HG03108 (cell line): ENCODE measurements around the gene TEKT2.

Experiments used
- ATAC-seq: cut with Tn5 transposase; IDR thresholded peaks from one replicate; pipeline ENCODE4 v1.9.1; 2021; ENCODE audit warnings: moderate library complexity; ENCODE audit not compliant: unreplicated experiment

The TEKT2 gene, protein sequence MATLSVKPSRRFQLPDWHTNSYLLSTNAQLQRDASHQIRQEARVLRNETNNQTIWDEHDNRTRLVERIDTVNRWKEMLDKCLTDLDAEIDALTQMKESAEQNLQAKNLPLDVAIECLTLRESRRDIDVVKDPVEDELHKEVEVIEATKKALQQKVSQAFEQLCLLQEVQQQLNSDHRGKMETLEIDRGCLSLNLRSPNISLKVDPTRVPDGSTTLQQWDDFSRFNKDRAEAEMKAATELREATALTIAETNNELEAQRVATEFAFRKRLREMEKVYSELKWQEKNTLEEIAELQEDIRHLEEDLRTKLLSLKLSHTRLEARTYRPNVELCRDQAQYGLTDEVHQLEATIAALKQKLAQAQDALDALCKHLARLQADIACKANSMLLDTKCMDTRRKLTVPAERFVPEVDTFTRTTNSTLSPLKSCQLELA

DNA sequence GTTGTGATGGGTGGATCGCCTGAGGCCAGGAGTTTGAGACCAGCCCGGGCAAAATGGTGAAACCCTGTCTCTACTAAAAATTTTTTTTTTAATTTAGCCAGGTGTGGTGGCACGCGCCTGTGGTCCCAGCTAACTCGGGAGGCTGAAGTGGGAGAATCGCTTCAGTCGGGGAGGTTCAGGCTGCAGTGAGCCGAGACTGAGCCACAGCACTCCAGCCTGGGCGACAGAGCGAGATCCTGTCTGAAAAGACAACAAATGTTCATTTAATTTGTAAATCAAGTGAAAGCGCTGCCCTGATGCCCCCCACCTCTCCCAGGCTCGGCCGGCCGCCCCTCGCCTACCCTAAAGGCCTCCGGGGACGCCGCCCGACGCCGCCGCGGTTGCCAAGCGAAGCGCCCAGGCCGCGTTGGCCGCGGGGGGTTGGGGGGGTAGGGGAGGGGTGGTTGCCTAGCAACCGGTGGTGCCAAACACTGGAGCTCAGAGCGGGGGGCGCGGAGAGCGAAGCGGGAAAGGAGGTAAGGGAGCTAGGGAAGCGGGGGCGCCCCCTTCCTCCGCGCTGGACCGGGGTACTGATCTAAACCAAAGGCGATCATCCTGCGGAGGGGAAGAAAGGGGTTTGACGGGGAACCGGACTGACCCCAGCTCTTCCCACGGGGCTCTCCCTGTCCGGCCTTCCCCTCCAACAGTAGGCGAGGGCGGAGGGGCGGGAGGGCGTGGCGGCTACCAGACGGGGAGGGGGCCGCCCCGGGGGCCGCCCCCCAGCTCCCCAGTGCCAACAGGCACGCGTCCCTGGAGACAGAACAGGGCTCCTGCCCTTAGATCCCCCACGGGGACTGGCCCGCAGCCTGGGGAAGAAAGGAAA, at the start of gene TEKT2:
TEKT2 (plus strand) TSS at position 460 of the 862 bp plus-strand sequence. CDS start 828 bp downstream, outside the sequence.
- no peak for ATAC-seq

DNA sequence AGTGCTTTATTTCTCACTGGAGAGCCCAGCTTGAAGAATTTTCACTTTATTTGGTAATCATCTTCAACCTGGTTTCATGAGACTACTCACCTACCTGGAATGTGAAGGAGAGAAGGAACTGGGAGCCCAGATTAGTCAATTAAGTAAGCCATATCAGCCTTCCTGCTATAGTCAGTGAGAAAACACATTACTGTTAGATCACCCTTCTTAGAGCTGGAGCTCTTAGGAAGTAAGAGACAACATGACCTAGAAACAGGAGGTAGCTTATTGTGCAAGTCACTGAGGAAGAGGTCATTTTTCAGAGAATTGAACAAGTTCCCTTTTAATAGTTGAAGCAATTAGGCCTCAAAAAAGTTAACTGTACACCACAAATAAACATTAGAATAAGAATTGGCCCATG, 49.2 kb upstream of the TEKT2 start:
- no peak for ATAC-seq

DNA sequence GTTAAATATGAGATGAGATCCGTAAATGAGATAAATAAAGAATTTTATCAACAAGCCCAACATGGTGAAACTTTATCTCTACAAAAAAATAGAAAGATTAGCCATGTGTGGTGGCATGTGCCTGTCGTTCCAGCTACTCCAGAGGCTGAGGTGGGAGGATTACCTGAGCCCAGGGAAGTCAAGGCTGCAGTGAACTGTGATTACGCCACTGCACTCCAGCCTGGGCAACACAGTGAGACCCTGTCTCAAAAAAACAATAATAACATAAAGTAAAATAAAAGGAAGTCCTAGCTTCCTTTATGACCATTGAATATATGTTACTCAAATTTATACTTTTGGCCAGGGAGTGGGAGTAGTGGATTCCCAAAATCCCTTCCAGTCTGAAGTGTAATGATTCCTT, 48.7 kb upstream of the TEKT2 start:
- ATAC-seq, result no peak

DNA sequence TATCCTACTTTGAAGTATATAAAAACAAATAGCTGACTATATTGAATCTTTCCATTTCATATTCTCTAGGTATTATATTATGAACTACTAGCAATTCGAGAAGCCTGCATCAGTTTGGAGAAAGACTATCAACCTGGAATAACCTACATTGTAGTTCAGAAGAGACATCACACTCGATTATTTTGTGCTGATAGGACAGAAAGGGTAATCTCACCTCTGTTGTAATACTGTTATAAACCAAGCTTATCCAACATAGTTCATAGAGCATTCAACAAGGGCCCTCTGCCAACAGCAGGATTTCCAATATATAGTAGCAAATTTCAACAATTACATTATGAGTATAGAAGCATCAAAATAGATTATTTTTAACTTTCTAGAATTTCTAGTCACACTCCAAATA, 43.7 kb upstream of the TEKT2 start:
- no peak for ATAC-seq

DNA sequence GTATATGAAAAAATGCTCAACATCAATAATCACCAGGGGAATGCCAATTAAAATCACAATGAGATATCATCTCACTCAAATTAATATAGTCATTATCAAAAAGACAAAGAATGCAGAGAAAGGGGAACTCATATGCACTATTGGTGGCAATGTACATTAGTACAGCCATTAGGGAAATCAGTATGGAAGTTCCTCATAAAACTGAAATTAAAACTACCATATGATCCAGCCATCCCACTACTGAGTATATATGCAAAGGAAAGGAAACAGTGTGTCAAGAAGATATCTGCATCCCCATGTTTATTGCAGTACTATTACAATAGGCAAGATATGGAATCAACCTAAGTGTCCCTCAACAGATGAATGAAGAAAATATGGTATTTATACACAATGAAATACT, 32.1 kb upstream of the TEKT2 start:
- ATAC-seq, result no peak

DNA sequence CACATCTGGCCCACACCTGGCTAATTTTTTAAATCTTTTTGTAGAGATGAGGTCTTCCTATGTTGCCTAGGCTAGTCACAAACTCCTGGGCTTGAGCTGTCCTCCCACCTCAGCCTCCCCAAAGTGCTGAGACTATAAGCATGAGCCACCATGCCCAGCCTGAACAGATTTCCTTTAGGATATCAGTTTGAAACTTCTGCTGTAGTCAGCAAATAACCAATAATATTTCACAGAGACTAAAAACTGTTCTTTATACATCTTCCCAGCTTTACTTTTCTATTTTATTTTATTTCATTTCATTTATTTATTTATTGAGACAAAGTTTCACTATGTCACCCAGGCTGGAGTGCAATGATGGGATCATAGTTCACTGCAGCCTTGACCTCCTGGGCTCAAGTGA, 29.9 kb upstream of the TEKT2 start:
- no peak for ATAC-seq

DNA sequence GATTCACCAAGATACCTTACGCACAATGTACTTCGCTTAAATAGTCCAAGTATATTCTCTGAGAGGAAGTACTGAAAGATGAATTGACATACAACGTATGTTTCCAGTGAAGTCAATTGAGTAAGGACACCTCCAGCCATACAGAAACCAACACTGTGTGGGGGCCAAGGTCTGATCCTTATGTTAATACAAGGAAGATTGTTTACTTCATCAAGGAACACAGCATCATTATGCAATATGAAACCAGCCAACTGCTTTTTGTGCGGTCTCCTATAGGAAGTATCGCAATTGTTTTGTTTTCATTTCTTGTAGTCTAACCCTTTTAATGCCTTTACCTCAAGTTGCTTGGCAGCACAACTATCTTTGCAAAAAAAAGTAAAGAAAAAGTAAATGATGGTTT, 28.2 kb upstream of the TEKT2 start:
- ATAC-seq, result no peak

DNA sequence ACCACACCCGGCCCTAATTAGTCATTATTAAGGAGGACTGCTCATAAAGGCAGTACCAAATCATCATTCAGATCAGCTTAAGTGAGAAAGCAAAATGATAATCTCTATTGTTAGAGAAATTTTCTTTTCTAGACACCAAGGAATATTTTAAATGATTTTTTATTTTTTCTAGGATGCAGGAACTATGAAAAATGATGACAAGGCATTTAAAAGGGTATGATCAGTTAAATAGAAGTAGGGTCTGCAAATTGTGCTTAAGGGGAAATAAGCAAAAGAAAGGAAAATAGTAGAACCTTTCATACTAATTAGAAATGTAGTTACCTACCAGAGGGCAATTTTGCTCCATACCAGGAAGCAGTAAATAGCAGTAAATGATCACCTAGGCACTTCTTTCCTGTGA, 21.6 kb upstream of the TEKT2 start:
- ATAC-seq, result no peak

DNA sequence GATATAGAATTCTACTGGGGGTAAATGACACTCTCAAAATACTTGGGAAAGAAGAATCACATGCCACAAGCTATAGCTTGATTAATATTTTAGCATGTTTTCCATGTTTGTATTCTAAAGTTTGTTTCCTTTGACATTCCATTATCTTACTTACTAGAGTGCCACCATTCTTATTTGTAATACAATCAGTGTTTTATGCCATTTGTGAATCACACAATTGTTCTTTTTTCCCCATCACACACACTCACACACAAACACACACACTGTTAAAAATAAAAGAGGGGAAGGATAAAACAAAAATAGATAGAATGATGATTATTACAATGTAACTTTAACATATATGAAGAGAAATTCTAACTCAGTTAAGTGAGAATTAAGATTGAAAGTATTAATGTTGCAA, 16.0 kb upstream of the TEKT2 start:
- ATAC-seq, result no peak

DNA sequence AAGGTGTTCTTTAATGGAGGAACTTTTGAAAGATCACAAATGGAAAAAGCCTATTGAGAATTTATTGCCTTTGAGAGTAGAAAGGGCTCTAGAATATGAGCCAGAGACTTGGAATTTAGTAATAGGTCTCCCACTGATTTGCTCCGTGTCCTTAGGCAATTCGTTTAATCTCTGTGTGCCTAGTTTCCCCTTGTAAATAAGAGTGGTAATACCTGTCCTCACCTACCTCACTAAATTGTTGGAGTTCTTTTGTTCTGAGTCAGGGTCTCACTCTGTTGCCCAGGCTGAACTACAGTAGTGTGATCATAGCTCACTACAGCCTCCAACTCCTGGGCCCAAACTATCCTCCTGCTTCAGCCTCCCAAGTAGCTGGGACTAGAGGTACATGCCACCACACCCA, 15.0 kb upstream of the TEKT2 start:
- ATAC-seq, result no peak

DNA sequence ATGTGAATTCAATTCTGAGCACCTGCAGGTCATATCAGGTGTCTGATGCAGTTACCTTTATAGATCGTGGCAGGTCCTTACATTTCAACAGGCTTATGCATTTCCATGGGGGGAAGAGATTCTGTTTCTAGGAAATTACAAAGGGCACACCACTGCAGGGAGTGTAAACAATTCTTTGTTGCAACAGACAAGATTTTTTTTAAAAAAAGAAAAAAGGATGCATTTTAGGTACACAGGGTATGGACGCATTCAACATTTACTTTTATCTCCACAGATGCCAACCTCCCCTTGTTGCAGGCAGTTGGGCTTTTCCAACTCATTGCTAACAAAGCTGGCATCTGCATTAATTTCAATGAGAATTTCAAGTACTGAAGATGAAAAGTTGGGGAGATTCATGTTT, 13.5 kb upstream of the TEKT2 start:
- no peak for ATAC-seq

DNA sequence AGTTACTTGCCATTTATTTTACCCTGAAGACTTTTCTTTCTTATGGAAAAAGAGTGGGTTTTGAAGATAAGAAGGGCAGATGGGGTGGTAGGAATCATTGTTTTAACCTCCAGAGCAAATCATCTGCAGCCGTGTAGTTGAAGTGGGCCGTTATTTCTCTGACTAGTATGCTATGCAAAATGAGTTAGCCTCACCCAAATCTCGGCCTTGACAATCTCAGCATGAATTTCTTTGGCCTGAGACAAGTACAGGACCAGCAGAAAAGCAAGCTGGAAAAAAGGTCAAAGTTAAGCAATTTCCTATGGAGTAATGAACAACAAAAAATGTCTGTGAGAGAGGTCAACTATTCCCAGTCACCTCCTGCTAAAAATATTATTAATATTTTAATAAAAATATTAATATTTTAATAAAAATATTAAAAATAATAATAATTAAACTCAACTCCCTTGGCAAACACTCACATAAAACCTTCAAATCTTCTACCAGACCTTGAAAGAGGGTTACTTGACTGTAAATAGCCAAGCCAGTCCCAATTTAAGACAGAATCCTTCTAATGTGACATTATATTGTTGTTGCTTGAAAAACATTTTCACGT, 6.8 kb upstream of the TEKT2 start:
- no peak for ATAC-seq

DNA sequence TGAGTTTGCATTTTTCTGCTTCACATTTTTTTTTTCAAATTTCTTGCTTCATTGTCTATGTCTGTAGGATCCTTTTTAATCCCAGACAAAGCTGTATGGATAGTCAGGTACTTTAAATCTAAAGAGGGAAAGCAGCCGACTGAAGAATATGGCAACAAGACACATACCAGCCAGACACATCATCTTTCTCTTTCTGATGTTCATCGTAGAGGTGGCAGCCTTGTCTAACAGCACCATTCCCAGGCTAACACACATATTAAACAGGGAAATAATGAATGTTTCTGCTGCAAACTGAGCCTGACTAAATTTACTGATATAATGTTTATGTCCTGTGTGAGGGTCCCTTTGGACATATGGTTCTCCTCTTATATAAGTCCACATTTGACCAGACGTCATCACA, 3.7 kb upstream of the TEKT2 start:
- ATAC-seq, result no peak

DNA sequence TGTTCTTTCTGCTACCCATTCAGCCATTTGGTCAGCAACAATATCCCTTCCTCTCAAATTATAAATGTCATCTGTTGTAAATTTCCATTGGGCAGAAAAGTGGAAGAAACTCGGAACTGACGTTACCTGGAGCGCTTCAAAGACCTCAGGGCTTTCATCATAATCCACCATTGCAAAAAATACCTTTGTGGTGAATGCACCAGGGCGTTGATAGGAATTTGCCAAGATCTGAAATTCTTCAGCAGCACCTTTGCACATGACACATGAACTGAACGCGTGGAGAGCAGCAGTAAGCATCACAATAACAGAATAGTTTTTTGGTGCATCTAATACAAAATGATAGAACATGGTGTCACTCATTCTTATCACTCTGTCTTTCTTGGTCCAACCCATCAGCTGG, 3.1 kb upstream of the TEKT2 start:
- no peak for ATAC-seq

DNA sequence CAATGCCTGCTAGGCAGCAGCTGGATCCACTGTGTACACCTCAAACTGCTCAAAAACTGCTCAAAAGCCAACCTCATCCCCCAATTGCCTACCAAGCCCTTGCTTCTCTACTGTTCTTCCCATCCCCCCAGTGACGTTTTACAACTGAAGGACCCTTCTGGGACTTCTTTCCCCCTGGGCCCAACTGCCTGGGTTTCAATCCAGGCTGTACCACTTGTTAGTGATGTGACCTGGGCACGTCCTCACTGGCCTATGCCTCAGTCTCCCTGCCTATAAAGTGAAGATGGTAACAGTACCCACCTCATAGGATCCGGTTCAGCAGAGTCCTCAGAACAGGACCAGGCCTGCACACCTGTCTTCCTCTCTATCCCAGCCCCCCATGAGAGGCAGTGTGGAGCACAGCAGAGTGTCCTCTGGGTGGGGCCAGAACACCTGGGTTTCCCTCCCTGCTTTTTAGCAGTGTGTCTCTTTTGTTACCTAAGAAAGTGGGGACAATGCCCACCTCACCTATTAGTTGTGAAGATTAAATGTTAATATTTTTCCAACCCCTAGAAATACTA, 1.9 kb upstream of the TEKT2 start:
- ATAC-seq, result no peak

DNA sequence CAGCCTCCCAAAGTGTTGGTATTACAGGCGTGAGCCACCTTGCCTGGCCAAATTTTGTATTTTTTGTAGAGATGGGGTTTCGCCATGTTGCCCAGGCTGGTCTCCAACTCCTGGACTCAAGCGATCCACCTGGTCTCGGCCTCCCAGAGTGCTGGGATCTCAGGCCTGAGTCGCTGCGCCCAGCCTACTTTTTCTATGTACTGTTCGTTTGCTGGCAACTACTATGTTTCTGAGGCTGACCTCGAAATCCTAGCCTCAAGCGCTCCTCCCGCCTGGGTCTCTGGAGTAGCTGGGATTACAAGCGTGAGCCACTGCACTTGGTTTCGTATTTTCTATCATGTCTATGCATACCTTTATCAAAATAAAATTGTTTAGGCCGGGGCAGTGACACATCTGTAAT, 675 bp upstream of the TEKT2 start:
- no peak for ATAC-seq

DNA sequence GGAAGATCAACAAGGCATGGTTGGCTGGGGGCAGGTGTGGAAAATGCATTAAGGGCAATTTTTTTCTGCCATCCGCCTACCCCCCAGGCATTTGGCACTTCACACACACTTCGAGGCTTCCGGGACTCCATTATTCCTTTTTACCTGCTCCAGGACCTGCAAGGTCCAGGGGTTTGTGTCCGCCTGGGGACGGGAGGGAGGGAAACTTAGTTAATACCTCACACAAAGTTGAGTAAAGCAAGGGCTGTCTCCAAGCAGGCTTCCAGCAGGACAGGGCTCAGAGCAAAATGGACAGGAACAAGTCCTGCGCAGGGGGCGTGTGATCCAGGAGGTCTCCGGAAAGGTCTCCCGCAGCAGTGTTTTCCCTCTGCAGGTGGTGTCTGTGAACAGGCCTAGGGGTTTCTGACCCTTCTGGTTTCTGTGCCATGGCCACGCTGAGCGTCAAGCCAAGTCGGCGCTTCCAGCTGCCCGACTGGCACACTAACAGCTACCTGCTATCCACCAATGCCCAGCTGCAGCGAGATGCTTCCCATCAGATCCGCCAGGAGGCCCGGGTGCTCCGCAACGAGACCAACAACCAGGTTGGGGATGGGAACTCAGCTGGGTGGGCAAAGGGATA, 712 bp downstream of the TEKT2 start:
- no peak for ATAC-seq

DNA sequence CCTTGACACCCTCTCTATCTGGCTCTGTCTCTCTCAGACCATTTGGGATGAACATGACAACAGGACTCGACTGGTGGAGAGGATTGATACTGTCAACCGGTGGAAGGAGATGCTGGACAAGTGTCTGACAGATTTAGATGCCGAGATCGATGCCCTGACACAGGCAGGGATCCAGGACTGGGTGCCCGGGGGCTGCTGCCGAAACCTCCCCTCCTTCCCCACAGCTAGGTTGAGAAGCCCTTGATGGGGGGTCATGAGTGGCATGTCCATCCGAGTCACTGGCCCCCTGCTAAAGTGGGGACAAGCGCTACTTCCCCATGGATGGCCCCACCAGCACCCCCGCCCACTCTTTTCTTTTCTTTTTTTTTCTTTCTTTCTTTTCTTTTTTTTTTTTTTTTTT, 1.2 kb downstream of the TEKT2 start:
- no peak for ATAC-seq

DNA sequence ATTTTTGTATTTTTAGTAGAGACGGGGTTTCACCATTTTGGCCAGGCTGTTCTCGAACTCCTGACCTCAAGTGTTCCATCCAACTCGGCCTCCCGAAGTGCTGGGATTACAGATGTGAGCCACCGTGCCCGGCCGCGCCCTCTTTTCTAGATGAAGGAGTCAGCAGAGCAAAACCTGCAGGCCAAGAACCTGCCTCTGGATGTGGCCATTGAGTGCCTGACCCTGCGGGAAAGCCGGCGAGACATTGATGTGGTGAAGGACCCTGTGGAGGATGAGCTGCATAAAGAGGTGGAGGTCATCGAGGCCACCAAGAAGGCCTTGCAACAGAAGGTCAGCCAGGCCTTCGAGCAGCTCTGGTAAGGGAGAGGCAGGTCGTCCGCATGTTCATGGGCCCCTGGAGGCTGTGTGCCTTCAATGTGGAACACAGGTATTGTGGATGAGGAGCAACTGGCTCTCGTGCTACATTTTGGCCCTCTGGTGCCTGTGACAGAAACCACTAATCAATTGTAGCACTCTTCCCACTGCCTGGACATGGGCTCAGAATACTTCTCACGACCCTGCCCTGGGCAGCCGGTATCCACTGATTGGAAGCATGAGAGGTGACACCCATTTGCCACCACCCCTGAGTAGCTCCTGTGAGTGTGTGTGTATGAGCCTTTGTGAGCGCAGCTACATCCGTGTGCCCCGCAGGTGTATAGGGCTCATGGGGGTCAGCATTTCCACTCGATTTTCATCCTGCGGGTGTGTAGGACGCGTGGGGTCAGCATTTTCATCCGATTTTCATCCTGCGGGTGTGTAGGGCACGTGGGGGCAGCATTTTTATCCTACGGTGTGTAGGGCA, 2.0 kb downstream of the TEKT2 start:
- no peak for ATAC-seq

DNA sequence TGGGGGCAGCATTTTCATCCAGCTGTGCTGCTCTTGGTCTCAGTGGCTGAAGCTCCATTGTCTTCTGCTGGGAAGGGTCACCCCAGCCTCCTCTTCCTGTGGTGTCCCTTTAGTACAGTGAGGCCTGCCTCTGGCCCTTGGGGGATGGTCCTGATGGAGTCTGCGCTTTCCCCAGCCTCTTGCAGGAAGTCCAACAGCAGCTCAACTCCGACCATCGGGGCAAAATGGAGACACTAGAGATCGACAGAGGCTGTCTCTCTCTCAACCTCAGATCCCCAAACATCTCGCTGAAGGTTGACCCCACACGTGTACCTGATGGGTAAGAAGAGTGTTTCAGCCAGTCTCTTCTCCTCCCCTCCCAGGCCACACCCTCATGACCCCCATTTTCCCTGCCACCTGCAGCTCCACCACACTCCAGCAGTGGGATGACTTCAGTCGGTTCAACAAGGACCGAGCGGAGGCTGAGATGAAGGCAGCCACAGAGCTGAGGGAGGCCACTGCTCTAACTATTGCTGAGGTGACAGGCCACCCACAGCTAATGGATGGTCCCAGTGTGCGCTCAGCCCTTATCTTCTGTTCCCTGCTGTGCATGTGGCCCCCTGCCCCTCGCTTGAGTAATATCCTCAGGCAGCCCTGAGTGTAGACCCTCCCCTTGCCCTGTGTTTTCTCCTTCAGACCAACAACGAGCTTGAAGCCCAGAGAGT, 2.8 kb downstream of the TEKT2 start:
- ATAC-seq, result no peak
